GM21717 (cell line): ENCODE data around the gene NBEAL1.
"Not testable (repeated sequence)": the region's sequence is repeated elsewhere in the genome, so short reads cannot be mapped to it uniquely, and the experiment has no call there.

ENCODE experiments used
- ATAC-seq: cut with Tn5 transposase; IDR thresholded peaks from one replicate; pipeline ENCODE4 v1.9.1; 2021; ENCODE audit warnings: mild to moderate bottlenecking, moderate library complexity; ENCODE audit not compliant: unreplicated experiment

The NBEAL1 gene

DNA sequence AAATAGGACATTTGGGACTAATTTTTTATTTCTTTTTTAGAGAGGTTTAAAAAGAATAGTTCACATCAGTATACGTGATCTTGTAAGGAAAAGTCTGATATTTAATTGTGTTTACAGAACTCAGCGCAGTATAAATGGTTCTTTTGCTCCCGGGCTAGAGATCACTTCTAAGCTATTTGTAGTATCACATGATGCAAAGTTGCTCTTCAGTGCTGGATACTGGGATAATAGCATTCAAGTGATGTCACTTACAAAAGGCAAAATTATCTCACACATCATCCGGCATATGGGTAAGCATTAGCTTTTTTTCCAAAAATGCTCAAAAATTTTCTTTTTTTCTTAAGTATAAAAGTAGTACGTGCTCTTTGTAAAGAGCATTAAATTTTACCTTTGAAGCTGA lies 186.8 kb downstream of the NBEAL1 start:
- no peak for ATAC-seq

DNA sequence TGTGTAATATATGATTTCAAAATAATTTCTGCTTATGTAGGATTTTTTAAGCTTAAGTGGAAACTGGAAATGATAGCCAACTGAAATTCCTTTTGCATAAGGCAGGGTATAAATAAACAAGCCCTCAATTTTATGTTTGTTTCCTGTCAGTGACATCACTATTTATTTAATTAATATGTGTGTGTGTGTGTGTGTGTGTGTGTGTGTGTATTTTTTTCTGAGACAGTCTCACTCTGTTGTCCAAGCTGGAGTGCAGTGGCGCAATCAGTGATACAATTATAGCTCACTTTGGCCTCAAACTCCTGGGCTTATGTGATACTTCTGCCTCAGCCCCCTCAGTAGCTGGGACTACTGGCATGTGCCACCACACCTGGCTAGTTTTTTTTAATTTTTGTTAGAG lies 194.9 kb downstream of the NBEAL1 start:
- no peak for ATAC-seq

DNA sequence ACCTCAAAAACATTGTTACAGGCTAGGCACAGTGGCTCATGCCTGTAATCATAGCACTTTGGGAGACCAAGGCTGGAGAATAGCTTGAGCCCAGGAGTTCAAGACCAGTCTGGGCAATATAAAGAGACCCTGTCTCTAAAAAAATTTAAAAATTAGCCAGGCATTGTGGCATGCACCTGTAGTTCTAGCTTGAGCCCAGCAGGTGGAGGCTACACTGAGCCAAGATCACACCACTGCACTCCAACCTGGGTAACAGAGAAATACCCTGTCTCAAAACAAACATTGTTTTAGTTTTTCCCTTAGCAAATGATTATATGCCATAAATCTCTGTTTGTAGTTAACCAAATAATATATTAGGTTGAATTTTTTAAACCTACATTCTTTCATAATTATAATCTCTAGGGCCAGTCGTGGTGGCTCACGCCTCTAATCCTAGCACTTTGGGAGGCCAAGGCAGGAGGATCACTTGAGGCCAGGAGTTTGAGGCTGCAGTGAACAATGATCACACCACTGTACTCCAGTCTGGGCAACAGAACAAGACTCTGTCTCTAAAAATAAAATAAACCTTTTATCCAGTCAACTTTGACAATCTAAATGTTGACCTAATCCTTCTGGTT lies 210.9 kb downstream of the NBEAL1 start:
- no peak for ATAC-seq

DNA sequence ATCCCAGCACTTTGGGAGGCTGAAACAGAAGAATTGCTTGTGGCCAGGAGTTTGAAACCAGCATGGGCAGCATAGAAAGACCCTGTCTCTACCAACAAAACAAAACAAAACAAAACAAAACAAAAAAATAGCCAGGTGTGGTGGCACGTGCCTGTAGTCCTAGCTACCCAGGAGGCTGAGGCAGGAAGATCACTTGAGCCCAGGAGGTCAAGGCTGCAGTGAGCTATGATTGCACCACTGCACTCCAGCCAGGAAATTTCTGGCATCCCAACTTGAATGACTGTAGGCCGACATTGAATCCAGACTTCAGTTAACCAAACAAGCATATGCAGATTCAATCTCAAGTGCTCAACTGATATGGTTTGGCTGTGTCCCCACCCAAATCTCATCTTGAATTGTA lies 215.0 kb downstream of the NBEAL1 start:
- not testable (repeated sequence) for ATAC-seq

DNA sequence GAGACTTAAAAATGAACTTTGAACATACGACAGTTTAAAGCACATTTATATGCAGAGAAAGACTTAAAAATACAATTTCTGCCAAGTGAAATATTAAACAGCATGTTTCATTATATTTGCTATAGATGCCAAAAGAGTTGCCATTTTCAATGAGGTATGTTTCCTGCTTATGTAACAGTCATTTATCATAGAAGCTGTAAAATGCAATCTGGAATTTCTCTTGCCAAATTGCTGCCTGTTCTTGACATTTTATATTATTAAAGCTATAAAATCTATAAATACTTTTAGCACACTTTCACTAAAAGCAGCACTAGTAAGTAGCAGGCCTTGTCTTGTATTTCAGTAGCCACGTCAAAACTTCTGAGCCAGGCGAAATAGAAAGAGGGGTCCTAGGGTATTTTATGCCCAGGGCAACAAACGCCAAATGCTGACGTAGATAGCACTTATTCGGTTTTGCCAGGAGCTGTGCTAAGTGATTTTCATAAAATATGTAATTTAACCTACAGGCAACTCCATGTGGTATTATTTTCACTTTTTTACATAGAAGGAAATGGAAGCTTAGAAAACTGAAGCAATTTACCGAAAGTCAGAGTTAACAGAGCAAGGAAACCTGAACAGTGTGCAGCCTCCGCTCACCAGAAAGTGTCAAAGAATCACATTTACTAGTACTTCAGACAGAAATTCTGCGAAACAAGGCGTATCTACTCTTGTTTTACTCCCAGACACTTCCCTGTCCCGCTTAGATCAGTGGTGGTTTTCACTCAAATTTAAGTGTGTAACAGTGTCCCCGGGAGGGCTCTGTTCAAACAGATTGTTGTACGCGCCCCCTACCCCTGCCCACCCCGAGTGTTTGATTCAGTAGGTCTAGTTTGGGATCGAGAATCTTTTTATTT lies 222.9 kb downstream of the NBEAL1 start:
- no peak for ATAC-seq

DNA sequence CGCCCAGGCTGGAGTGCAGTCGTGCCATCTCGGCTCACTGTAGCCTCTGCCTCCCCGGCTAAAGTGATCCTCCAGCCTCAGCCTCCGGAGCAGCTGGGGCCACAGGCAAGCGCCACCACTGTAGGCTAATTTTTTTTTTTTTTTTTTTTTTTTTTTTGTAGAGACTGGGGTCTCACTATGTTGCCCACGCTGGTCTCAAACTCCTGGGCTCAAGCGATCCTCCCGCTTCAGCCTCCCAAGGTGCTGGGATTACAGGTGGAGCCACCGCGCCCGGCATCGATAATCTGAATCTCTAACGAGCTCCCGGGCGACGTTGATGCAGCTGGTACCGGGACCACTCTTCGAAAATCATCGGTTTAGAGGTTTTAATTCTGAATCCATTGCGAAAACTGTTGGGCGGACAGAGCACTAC lies 223.6 kb downstream of the NBEAL1 start:
- ATAC-seq: no peak

DNA sequence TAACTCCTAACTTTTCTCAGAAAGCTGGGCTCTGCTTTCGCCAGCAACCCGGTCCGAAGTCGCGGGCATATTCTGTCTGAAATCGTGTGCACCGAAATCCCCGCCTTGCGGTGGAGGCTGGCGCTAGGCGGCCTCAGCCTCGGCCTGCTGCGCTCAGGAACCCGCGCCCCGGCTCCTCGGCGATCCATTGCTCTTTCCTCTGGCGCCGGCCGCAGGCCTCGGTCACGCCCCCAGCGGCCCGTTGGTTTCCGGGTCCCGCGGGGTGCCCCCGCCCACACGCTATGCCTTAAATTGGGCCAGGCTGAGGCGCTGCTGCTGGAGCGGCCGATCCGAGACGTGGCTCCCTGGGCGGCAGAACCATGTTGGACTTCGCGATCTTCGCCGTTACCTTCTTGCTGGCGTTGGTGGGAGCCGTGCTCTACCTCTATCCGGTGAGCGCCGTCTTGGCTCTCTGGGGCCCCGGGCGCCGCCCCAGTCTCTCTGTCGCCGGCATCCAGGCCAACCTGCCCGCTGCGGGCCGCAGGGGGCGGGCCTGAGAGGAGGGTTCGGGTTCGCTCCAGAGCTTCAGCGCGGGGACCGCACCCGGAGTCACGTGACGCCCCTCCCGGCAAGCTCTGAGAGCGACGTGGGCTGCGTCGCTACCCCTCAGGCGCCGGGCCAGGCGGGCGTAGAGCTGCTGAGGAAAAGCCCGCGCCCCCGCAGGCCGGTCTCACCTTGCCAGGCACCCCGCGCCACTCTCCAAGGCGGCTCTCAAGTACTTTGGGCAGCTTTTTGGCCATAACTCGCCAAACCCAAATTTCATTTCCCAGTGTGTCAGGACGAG lies 224.2 kb downstream of the NBEAL1 start, which contains the start of gene CYP20A1:
Gene CYP20A1, plus strand, starts transcription at position 315 of the 823 bp plus-strand sequence. Its CDS starts 45 bp downstream, at position 360.
- ATAC-seq: peak; percentile 88

DNA sequence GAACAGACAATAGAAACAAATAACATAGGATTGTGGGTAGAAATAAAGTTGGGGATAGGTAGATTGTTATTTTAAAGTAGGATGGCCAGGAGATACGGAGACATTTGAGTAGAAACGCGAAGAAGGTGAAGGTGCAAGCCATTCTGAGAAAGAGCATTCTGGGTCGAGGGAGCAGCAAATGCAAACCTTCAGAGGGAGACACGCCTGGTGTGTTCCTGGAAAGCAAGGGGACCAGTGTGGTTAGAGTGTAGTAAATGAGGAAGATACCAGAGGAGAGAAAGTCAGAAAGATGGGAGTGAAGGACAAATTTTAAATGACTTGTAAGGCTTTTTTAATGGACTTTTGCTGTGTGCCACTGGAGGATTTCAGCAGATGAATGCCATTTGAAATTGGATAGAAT lies 225.8 kb downstream of the NBEAL1 start:
- ATAC-seq: no peak

DNA sequence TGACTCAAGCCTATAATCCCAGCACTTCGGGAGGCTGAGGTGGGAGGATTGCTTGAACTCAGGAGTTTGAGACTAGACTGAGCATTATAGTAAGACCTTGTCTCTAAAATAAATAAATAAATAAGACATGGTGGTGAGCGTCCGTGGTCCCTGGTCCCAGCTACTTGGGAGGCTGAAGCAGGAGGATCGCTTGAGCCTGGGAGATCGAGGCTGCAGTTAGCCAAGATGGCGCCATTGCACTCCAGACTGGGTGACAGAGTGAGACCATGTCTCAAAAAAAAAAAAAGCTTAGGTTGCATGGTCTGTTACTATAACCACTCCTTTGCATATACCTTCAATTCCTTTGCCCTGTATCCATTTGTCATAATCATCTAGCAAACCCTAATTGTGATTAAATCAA lies 227.8 kb downstream of the NBEAL1 start:
- ATAC-seq: no peak

DNA sequence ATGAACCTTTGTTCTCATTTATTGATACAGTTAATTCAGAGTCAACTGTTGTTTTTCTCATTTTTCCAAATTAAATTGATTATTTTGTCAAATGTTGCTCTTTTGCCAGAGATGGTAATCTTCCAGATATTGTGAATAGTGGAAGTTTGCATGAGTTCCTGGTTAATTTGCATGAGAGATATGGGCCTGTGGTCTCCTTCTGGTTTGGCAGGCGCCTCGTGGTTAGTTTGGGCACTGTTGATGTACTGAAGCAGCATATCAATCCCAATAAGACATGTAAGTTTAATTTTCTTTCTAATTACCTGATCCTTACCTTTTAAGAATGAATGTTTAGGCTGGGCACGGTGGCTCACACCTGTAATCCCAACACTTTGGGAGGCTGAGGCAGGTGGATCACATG lies 232.0 kb downstream of the NBEAL1 start:
- ATAC-seq: no peak

DNA sequence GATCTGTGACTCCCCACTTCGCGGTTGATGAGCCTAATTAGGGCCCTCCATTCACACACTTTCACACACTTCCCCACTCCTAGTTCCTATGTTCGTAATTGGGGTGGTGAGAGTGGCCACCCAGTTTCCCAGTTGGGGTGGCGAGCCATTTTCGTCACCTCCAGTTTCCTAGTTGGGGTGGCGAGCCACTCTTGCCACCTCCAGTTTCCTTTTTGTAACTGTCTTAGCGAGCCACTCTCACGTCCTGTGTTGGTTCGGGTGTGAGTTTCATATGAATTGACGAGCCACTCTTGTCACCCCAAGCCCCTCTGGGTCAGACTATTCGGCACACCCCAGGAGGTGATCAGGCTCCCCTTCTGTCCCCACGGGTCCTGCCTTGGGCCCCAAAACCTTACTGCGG lies 238.1 kb downstream of the NBEAL1 start:
- ATAC-seq: no peak

DNA sequence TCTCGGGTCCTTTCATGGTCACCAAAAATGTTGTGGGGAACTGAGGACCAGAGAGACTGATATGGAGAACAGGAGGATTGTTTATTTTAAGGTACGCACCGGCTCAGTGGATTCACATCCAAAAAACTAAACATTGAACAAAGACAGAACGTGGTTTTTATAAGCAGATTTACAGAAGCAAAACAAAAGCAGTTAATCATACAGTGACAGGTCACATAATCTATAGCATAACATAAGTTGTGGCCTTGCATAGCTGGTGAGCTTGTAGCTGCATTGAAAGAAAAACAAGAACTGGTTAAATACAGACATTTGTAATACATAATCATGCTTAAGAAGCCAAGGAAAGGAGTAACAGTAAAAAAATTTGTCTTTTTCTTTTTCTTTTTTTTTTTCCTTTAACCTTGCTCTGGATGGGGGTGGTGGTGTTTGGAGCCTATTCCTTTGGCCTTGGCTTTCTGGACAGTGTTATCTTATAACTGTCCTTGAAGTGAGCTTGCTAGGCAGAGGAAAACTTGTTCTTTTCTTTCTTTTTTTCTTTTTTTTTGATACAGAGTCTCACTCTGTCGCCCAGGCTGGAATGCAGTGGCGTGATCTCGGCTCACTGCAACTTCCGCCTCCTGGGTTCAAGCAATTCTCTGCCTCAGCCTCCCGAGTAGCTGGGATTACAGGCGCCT lies 238.9 kb downstream of the NBEAL1 start:
- ATAC-seq: not testable (repeated sequence)

DNA sequence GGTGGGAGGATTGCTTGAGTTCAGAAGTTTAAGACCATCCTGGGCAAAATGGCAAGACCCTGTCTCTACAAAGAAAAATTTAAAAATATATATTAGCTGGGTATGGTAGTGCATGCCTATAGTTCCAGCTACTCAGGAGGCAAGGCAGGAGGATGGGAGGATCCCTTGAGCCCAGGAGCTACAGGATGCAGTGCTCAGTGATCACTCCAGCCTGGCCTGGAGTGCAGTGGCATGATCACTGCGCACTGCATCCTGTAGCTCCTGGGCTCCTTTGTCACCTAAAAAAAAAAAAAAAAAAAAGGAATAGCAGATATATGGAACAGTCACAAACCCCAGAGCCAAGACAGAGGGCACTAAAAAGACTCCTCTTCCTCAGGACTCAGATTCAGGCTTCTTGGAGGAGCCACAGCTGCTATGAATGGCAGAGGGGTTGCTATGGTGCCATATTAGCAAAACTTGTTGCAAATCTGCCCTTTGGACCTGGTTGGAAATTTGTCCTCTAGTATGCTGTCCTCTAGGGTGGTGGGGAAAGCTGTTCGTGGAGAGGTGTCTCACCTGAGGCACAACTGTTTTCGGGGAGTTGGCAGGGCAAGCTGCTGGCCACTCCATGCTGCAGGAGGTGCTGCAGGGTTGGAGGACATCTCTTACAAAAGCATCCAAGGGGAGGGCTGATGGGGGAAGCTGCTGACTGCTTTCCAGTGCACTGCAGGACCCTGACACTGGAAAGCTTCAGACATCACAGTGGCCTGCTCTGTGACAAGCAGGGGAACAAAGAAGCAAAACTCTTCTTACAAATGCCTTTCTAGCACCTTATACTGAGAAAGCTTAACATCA lies 246.9 kb downstream of the NBEAL1 start:
- ATAC-seq: no peak
